Activated T-cell treated with anti-CD3 and anti-CD28 coated beads for 4 hours (primary cell): ENCODE data around the gene CCDC57.

ENCODE experiments used
- DNase-seq: peaks from one replicate; pipeline ENCODE4 v3.0.0-alpha.2; 2020

Gene CCDC57

DNA sequence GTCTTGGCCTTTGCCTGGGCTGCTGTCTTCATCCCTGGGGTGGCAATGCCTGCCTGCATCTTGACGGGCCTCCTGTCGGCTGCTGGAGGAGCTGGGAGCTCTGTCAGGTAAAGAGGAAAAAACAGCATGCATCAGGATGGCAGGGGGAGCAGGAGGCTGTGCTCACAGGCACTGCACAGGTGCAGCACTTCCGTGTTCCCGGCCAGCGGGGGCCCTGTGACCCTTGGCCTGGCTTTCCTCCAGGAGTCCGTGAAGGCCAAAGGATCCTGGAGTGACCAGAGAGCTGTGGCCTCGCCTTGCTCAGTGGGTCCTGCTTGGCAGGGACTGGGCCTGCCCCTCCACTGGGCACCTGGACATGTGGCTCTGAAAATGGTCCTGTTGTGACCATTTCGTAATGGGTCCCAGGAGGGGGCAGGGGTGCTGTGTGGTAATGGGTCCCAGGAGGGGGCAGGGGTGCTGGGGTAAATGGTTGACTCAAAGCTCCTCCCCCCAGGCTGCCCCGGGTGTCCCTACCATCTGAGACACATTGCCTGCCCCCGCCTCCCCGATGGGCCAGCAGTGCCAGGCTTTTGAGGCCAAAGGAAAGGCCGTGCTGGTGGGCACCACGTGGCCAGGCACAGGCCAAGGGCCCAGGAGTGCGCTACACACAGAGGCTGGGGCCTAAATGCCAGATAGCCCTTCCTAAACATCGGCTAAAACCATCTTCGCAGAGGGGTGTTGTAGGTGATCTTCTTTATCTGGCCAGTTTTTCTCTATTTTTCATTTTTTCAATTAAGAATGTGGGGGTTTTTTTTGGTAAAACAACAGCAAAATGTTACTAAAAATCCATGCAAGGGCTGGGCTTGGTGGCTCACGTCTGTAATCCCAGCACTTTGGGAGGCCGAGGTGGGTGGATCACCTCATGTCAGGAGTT lies 110.6 kb downstream of the CCDC57 start:
- DNase-seq, result no peak

DNA sequence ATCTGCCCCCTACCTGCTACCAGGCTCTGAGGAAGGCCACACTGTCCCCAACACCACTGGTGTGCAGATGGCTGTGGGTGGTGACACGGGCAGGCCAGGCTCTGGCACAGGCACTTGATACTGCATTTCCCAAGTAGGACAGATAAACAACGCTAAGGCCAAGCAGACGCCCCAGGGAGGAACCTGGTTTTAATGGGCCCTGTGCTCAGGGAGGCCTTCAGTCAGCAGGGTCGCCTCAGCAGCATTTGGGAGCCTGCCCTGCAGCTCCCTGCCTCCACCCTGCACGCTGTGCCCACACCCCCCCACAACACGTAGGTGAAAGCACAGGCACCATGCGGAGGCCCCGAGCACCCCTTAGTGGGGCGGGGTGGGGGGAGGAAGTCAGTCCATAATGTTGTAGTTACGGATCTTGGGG lies 111.3 kb downstream of the CCDC57 start:
- DNase-seq, result no peak

DNA sequence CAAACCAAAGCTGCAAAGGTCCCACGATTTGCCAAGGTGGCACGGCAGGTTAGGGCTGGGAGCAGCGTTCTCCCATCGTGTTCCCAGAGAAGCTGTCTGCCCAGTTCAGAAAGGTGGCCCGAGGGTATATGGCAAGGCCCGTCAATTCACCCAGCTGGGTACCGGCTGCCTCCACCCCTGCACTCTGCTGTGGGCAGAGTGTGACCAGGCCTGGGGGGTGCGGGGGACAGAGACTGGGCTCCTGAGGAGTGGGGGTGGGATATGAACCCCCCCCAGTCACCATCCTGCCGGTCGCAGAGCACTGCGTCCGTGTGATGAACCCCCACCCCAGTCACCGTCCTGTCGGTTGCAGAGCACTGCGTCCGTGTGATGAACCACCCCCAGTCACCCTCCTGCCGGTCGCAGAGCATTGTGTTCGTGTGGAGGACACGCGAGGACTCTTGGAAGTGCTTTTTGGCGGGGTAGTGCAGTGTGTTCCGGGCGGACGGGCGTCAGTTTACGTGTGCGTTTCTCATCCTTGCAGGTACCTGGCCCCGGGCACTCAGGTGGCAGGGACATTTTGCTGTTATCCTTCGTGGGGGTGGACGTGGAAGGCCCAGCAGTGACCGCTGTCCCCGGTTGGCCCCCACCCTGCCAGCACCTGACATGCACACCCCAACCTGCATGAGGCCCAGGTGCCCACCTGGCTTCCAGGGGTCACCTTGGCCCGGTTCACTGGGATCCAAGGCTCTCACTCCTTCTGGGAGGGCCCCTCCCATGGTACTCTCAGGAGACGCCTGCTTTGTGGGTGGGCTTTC lies 111.9 kb downstream of the CCDC57 start:
- no peak for DNase-seq

DNA sequence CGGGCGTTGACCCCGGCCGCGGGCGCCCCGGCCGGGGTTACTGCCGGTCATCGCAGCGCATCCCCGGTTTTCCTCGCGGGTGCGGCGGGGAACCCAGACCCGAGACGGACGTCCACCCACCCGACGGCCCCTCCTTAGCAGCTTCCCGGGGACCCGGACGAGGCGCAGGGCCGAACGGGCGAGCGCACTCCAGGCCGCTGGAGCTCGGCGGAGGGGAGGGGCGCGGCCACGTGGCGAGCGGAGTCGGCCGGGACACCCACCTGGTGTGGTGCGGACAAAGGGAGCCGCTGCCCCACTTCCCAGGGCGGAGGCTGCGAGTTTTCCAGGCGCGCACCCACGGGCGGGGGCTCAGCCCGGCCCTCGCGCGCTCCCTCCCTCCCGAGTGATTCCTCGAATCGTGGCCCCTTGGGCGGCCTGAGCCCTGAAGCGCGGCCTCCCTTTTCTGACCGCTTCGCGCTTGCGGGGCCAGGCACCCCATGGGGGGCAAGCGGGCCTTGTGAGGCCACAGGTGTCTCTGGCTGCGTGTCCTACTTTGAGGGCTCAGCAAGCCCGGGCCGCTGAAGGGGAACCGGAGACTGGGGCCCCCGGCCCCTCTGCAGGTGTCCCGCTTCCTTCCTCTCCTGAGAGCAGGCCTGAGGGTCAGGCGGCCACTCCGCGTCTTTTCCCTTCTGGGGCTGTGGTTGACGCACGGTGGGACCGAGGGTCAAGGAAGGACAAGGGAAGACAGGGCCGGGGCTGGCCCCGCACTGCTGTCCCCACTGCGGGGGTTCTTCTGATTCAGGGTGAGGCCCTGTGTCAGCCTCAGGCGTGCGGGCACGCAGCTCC lies 113.5 kb downstream of the CCDC57 start:
- DNase-seq, result no peak

DNA sequence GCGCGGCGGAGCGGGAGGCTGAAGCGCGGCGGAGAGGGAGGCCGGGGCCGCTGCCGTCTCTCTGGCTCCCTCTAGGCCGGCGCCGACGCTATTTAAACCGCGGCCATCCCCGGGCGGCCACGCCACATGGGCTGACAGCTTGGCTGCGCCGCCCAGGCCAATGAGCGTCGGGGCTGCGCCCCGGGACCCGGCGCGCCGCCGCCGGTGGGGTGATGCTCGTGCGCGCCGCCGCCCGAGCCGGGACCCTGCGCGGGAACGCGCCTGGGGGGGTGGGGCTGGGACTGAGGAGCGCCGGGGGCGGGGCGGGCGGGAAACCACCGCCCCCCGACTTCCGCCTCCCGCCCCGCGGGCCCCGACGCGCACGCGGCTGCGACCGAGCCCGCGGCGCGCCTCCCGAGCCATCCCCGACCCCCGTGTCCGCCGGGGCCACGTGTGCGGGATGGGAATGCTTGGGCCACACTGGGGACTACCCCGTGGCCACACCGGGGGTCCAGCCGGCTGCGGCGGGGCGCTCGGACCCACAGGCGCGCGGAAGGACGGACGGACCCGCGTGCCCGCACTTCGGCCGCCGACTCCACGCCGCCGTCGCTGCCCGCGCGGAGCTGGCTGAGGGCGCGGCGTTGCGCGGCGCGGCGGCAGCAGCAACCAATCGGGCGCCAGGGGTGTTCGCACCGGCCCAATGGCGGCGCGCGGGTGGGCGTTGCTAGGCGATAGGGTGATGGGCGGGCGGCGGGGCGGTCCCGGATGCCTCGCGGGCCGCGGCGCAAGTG lies 114.3 kb downstream of the CCDC57 start, which contains the start of gene FASN:
Gene FASN (minus strand): TSS at position 68 of the 770 bp plus-strand sequence. CDS start 1,791 bp downstream, outside the sequence.
- peak; percentile 87 for DNase-seq

DNA sequence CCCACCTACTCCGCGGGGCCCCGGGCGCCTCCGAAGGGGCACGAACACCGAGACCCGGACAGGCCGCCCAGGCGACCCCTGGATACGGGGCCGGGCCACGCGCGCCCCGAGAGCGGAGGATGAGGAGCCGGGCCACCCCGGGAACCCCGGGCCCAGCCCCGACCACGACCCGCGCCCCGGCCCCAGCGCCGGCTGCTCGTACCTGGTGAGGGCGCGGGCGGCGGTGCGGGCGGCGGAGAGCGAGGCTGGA lies 114.8 kb downstream of the CCDC57 start:
- peak; percentile 51 for DNase-seq

DNA sequence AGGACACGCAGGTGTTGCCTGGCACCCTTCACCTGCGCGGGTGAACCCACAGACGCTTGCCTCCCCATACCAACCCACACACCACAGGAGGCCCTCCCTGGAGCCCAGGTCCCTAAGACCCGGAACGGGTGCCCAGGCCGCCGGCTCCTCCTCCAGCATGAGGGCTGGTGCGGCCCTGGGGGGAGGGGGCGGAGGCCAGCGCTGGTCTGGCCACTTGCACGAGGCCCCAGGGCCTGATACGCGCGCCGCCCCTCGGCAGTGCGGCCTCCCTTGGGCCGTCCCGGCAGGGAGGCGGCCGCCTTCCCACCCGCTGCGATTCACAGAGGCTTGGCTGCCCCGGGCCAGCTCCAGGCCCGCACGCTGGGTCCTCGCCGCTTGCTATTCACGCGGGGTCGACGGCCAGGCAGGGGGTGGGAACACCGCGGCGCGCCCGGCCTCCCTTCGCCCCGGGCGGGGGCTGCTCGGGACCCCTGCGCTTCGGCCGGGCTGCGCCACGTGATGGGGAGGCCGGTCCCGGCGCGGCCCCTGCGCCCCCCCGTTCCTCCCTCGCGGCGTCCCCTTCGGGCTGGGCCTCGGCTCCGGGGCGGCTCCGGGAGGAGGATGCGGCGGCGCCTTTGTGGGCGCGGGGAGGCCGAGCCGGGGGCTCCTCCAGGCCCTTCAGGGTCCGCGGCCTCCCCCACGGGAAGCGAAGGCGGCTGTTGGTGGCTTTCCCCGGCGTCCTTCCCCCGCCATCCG lies 115.3 kb downstream of the CCDC57 start:
- no peak for DNase-seq

DNA sequence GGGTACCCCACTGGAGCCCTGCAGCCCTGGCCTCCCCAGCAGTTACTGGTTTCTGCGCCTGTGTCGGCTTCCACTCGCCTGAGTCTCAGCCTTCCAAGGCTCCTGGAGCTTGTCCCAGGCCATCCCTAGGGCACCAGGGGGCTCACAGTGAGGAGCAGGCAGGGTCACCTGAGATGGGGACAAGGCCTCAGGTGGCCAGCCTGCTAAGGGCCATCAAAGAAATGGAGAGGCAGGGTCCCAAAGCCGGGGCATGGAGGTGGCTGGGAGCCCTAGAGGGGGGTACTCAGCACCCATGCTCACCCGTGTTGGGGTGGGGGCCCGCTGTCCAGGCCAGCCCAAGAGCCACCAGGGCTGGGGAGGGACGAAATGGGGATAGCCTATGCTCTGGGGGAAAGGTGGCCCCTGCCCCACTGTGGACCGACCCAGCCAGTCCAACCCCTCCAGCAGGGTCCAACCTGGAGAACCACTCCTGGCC lies 115.9 kb downstream of the CCDC57 start:
- no peak for DNase-seq

DNA sequence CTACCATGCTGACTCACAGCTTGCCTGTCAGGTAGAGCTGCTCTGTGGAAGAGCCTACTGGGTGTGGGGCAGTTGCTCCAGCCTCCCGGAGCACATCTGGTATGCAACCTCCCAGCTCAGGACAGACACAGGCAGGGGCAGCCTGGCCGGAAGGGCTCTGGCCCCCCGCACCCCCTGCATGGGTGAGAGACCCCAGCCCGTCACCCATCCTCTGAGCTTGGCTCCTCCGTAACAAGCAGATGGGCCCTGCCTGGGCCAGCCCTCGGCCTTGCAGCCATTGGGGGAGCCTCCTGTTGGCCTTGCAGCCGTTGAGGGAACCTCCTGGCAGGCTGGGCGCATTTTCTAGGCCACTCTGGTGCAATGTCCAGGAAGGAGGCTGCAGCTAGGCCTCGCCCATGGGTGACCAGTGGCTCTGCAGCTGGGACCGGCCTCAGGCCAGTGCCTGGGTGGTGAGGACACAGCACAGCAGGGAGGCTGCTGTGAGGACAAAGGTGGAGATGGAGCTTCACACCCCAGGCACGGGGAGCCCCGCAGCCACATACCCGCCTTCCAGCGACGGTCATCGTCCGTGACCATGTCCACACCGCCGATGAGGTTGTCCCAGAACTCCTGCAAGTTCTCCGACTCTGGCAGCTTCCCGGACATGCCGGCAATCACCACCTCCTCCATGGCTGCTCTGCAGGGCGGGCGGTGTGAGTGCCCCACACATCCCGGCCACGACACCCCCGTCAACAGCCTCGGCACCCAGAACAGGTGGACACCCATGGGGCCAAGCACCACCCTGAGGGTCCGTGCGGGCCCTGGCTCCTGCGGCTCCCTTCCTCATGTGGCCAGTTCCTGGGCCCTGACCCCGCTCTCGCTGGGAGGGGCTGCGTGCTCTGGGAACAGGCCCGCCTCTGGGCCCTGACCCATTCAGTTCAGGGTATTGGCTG lies 116.6 kb downstream of the CCDC57 start:
- no peak for DNase-seq

DNA sequence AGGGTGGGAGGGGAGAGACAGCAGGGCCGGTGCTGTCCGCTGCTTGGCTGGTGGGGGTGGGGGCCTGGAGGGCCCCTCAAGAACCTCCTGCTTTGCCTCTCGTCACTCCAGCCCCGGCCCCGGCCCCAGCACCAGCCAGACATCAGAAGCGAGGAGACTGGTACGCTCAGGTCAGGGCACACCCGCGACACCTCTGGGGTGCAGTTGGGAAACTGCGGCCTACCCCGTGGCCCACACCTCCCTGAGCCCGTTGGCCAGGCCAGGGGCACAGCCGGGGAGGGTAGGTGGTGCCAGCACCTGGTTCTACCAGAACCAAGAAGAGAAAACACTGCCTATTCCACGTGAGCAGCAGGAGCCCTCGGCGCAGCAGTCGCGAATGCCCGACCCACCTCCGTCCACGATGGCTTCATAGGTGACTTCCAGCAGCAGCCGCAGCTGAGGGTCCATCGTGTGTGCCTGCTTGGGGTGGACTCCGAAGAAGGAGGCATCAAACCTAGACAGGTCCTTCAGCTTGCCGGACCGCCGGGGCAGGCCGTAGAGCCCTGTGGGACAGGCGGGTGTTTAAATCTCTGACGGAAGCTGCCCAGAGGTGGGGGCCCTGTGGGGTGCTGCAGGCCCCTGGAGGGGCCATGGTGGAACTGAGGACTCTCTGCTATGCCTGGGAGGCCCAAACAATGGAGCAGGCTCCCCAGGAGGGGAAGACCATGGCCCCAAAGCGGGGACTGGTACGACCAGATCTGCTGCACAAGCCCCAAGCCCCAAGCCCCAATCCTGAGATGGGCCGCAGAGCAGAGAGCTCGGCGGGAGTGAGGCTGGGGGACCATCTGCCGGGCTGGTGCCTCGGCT lies 117.5 kb downstream of the CCDC57 start:
- DNase-seq, result no peak

DNA sequence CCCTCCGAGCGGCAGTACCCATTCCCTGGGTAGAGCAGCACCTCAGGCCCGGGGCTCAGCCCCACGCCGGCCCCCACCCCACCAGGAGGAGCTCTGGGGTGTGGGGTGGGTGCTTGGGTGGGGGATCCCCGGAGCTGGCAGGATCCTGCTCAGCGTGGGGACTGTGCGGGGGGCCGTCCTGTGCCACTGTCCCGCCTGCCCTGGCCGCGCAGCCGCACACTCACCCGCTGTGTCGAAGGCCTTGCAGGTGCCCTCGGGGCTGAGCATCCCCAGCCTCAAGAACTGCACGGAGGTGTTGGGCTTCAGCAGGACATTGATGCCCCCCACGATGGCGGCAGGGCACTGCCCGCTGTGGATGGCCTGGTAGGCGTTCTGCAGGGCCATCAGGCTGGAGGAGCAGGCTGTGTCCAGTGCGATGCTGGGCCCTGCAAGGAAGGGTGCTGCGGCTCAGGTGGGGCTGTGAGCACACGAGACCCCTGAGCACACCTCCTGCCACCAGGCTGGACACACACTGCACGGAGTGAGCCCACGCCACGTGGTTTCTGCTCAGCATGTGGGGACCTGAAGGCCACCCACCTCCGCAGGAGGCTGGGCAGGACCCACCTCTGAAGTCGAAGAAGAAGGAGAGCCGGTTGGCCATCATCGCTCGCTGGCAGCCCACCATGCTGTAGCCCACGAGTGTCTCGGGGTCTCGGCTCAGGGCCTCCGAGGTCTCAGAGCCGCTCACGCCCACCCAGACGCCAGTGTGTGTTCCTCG lies 119.5 kb downstream of the CCDC57 start:
- no peak for DNase-seq

DNA sequence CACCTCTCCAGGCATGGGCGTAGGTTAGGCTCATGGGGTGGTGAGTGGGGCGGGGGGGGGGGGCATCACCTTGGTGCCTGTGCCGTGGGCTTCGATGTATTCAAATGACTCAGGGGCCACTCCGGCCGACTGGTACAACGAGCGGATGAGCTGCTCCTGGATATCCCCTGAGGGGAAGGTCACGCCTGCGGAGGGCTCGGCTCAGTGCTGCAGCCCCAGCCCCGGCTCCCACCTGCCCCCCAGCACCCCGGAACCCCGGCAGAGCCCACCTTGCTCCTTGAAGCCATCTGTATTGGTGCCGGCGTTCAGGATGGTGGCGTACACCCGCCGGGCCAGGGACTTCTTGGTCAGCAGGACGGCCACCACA lies 120.0 kb downstream of the CCDC57 start:
- no peak for DNase-seq

DNA sequence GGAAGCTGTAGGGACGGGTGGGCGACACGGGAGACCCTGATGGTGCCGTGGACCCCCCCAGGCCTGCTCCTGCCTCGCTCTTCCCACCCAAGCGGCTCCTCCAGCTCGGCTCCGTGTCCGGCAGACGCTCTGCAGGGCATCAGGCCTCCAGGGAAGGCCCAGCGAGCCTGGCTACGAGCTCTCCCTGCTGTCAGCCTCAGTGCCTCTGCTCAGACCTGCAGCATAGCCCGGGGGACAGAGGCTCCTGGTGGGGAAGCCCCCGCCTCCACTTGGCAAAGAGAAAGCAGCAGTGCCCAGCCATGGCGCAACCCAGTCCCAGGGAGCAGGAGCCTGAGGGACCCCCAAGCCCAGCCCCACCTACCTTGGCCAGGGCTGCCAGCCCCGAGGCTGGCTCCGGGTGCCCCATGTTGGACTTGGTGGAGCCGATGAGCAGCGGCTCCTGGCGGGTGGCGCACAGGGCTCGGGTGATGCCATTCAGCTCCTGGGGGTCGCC lies 120.5 kb downstream of the CCDC57 start:
- no peak for DNase-seq

DNA sequence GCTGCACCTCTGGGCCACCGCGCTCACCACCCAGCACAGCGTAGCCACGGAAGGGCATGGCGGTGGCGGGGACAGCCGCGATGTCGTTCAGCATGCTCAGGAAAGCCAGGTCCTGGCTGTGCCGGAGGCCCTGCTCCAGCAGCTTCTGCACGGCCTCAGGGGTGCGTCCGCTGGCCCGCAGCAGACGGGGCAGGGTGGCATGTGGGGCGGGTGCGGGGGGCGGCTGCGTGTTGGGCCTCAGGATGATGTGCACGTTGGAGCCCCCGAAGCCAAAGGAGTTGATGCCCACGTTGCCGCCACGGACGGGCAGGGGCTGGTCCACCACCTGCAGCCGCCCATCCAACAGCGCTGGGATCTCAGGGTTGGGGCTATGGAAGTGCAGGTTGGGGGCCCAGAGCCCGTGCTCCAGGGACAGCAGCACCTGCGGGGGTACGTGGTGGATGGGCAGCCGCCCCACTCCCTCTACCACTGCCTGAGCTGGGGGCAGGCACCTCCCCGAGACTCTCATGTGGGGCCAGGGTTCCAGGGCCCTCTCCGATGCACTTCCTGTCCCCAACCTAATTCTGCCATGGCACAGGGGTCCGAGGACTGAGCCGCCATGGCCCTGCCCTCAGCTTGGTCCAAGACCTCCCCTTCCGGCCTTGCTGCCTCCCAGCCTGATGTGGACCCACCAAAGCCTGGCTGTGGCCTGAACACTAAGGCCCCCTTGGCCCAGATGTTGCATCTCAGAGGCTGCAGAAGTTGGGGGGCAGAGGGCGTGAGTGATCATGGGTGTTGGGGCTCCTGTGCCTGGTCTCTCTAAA lies 121.2 kb downstream of the CCDC57 start:
- DNase-seq, result no peak

DNA sequence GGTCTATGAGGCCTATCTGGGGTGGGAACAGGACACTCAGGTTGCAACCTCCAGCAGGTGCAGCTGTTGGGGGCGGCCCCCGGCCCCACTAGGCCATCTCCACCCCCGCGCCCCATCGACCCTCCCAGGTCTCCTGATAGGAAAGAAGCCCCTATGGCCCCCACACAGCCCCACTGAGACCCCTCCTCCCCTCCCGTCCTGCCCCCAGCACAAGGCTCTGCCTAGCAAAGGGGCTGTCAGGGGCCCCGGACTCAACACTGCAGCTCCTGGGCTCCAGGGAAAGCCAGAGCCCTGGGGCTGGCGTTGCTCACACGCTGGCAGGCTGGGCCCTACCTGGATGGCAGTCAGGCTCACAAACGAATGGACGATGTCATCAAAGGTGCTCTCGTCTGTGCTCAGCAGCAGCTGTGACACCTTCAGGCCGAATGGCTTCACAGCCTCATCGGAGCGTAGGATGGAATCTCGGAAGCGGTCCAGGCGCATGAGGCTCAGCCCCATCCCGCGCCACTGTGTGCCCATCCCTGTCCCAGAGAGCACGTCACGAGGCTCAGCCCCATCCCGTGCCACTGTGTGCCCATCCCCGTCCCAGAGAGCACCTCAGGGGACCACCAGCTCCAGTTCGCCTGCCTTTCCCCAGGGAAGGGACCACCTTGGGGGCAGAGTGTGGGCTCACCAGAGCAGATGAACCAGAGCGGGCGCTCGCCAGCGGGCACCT lies 121.9 kb downstream of the CCDC57 start:
- no peak for DNase-seq

DNA sequence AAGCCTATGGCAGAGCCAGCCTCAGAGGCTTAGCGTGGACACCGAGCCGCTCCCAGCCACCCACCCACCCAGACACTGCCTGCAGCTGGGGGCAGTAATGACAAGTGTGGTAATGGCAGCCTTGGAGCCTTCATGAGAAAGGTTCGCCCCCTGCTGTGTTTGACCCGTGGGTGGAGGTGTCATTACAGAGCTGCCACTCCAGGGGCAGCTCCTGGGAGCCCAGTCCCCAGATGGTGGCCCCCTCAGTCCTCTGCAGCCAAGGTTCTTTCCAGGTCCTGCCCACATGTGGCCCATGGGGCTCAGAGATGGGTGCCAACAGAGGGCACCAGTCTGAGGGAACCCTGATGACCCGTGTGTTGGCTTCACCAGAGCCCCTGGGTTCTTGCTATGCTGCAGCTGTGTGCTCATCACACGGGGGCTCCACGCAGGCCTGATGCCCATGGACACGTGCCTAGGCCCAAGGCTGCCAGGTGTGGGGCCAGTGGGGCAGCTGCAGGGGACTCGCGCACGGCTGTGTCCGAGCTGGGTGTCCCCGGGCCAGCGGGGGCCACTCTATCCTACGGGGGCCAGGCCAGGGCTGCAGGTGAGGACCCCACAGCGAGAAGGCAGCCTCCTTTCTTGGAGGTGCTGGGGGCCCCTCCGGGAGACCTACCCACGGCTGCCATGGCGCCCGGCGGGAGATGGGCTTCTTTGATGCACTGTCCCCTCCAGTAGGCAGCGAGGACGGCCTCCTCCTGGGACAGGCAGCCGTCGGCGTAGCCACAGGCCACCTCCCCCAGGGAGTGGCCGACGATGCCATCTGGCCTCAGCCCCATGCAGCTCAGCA lies 122.7 kb downstream of the CCDC57 start:
- DNase-seq, result no peak
